Peyer's patch (tissue), 4 donors: ENCODE measurements around the gene SYTL2.

Source experiments
- CTCF ChIP-seq, 6 experiments: fragments of 450-650 bp in 4 of 6; fragments of 200-600 bp in 2 of 6; sonication (generic) in 1 of 6; IDR thresholded peaks; one replicate each; pipeline ENCODE4 v1.5.1; 2017 to 2019; ENCODE audit warnings: antibody characterized with exemption in 6 of 6, mild to moderate bottlenecking in 3 of 6, moderate library complexity in 1 of 6
- POLR2A ChIP-seq, 2 donors: fragments of 450-650 bp; IDR thresholded peaks; one replicate each; pipeline ENCODE4 v1.5.1; 2017; ENCODE audit warnings: antibody characterized with exemption in 2 of 2, mild to moderate bottlenecking in 2 of 2, moderate library complexity in 2 of 2

- TF ChIP-seq POLR2A (IDR thresholded peaks at IDR 0.05) (no peak), CTCF (IDR thresholded peaks at IDR 0.05) (no peak)
Observed at GRCh38 chr11:85803920-85804319, 7.0 kb downstream of the SYTL2 start.
